ENCODE measurements around the gene TPRG1.

The TPRG1 gene

GRCh38 chr3:189137416-189137815 lies 34.4 kb upstream of the TPRG1 start:
- TF ChIP-seq, protein P1, sequence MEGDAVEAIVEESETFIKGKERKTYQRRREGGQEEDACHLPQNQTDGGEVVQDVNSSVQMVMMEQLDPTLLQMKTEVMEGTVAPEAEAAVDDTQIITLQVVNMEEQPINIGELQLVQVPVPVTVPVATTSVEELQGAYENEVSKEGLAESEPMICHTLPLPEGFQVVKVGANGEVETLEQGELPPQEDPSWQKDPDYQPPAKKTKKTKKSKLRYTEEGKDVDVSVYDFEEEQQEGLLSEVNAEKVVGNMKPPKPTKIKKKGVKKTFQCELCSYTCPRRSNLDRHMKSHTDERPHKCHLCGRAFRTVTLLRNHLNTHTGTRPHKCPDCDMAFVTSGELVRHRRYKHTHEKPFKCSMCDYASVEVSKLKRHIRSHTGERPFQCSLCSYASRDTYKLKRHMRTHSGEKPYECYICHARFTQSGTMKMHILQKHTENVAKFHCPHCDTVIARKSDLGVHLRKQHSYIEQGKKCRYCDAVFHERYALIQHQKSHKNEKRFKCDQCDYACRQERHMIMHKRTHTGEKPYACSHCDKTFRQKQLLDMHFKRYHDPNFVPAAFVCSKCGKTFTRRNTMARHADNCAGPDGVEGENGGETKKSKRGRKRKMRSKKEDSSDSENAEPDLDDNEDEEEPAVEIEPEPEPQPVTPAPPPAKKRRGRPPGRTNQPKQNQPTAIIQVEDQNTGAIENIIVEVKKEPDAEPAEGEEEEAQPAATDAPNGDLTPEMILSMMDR (conservative IDR thresholded peaks at IDR 0.05), result no peak
- no peak for TF ChIP-seq ZFX (IDR thresholded peaks at IDR 0.05)
- no peak overlapping the region for H3K27ac ChIP-seq

- no peak overlapping the region for H3K27ac ChIP-seq
- TF ChIP-seq, protein P1 (conservative IDR thresholded peaks at IDR 0.05), result no peak
- TF ChIP-seq ZFX (IDR thresholded peaks at IDR 0.05), result no peak
Measured at GRCh38 chr3:189138901-189139610, 32.7 kb upstream of the TPRG1 start.

DNA sequence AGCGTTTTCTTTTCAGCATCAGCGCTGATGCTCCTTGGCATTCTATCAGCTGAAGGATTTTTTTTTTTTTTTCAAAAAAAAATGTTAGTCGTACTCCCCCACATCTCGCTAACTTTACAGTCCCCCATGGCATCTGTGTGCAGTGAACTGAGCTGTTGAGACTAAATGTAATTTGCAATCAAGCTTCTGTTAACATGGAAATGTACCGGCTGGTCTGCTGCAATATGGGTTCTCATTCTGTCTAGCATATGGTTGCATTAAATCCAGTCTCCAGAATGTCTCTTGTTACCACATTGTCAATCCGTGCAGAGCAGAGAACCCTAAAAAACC lies 32.2 kb upstream of the TPRG1 start:
- H3K27ac ChIP-seq, result no peak overlapping the region
- TF ChIP-seq, protein P1 (conservative IDR thresholded peaks at IDR 0.05), result no peak
- TF ChIP-seq ZFX (IDR thresholded peaks at IDR 0.05), result no peak

- TF ChIP-seq ZFX (IDR thresholded peaks at IDR 0.05), result no peak
- no peak overlapping the region for H3K27ac ChIP-seq
Measured at GRCh38 chr3:189142527-189142926, 29.2 kb upstream of the TPRG1 start.

DNA sequence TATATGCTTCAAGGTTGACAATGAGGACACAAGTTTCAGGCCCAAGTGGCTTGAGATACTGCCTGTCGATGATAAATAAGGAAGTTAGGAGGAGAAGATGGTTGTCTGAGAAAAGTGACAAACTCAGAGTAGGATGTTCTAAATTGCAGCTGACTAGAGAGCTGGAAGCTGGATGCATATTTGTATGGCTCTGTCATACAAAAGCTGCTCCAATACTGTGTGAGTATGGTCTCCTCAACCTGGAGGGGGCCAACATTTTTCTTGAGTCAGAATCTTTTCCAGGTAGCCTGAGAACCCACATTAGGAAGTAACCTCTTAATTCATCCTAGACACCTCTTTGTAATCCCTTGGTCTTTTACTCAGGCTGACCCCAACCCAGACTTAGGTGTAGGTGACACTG lies 28.4 kb upstream of the TPRG1 start:
- no peak overlapping the region for H3K27ac ChIP-seq
- TF ChIP-seq, protein P1 (conservative IDR thresholded peaks at IDR 0.05), result no peak
- TF ChIP-seq ZFX (IDR thresholded peaks at IDR 0.05), result no peak

- no peak overlapping the region for H3K27ac ChIP-seq
- TF ChIP-seq, protein P1 (conservative IDR thresholded peaks at IDR 0.05), result no peak
- TF ChIP-seq ZFX (IDR thresholded peaks at IDR 0.05), result no peak
Measured at GRCh38 chr3:189143771-189144170, 28.0 kb upstream of the TPRG1 start.

DNA sequence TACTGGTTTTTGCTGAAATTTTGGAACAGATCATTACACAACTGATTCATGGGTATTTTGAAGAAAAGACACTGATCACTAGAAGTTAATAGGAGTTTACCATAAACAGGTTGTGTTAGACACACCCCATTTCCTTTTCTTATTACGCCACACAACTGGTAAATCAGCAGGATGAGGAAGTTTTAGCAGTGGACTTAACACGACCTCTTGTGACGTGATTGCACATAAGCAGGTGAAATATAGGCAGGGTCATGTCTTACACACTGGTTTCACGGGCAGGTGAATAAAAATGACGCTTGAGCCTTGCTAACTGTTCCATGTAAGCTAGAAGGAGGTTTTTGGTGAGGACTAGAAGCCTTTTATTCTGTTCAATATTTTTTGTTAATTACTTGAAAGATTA lies 27.1 kb upstream of the TPRG1 start:
- H3K27ac ChIP-seq, result no peak overlapping the region

More for the DNA sequence above, 27.1 kb upstream of the TPRG1 start:
- TF ChIP-seq, protein P1 (conservative IDR thresholded peaks at IDR 0.05), result peak; percentile 85
- TF ChIP-seq ZFX (IDR thresholded peaks at IDR 0.05), result no peak
